ENCODE data around the gene C19orf25.

DNA sequence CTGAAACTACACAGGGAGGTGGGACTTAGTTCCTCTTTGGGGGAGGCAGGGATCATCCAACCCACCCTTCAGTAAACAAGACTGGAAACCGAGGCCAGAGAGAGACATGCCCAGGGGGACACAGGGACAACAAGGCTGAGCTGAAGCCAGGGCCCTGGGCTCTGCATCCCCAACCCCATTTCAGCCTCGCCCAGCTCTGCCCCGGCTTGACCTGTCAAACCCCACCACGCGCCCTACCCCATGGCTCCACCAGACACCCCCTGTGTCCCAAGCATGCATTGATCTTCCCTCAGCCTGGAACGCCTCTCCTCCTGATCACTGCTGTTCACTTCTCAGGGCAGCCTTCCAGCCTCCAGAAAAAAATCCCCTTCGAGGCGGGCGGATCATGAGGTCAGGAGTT is 31.1 kb downstream of the C19orf25 start:
- TF ChIP-seq POLR2A (IDR thresholded peaks at IDR 0.05; ENCODE audit: low read depth, low read length) (no peak), TAF1 (IDR thresholded peaks at IDR 0.05; ENCODE audit: borderline replicate concordance, low read depth, low read length) (no peak), POLR2AphosphoS5 (IDR thresholded peaks at IDR 0.05; ENCODE audit: low read depth, low read length) (no peak)

Measured in GM12892 (cell line).